ENCODE results near the gene CHAF1A.
A peak's percentile ranks its signal among the peaks of the same experiment; 100 is the strongest.

The CHAF1A gene, protein sequence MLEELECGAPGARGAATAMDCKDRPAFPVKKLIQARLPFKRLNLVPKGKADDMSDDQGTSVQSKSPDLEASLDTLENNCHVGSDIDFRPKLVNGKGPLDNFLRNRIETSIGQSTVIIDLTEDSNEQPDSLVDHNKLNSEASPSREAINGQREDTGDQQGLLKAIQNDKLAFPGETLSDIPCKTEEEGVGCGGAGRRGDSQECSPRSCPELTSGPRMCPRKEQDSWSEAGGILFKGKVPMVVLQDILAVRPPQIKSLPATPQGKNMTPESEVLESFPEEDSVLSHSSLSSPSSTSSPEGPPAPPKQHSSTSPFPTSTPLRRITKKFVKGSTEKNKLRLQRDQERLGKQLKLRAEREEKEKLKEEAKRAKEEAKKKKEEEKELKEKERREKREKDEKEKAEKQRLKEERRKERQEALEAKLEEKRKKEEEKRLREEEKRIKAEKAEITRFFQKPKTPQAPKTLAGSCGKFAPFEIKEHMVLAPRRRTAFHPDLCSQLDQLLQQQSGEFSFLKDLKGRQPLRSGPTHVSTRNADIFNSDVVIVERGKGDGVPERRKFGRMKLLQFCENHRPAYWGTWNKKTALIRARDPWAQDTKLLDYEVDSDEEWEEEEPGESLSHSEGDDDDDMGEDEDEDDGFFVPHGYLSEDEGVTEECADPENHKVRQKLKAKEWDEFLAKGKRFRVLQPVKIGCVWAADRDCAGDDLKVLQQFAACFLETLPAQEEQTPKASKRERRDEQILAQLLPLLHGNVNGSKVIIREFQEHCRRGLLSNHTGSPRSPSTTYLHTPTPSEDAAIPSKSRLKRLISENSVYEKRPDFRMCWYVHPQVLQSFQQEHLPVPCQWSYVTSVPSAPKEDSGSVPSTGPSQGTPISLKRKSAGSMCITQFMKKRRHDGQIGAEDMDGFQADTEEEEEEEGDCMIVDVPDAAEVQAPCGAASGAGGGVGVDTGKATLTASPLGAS

DNA sequence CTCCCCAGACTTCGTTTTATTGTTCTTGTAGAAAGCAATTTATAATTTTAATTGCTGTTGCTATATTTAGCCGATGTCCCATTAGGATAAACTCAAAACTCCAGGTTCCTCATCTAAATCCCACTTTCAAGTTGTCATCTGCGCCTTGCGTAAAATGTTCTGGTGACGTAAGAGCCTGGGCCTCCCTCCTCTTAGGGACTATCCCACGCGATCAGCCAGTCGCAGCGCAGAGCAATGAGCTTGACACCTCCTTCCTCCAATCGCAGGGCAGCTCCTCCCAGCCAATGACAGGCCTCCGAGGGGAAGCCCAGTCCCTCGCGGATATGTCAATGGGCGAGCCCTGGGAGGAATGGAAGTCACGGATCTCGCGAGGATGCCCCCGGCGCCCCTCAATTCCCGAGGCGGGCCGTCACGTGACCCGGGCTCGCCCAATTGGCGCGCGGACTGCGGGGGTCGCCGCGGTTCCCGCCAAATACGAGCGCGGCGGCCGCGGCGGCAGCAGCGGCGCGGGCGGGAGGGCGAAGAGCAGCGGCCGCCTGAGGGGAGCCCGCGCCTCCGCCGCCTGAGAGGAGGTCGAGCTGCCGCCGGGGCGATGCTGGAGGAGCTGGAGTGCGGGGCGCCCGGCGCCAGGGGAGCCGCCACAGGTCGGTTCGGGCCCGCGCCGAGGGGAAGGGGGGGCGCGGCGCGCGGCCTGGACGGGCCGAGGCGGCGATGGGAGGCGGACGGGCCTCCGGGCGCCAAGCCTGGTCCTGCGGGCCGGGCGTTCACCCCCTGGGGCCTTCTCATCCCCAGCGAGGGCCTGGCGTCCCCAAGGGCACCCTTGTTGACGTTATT is at the start of gene CHAF1A:
TSS of gene CHAF1A (plus strand) at position 470 of the 834 bp plus-strand sequence. CDS start at position 593, 123 bp downstream.
- peak; percentile 100 for DNase-seq

DNA sequence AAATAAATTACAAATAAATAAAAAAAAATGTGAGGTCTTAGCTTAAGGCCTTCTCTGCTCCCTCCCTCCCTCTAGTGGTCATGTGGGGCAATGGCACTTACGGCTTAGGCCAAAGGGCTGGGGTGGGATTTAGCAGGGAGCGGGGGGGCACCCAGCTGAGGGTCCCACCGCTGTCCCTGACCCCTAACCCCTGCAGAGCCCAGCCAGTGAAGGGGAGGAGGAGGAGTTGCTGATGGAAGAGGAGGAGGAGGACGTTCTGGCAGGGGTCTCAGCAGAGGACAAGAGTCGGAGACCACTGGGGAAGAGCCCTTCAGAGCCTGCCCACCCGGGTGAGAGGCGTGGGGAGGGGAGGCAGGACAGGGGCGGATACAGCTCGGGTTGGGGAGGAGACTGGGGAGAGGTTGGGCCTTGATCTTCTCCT is 49.7 kb upstream of the CHAF1A start:
- DNase-seq: peak; percentile 71

DNA sequence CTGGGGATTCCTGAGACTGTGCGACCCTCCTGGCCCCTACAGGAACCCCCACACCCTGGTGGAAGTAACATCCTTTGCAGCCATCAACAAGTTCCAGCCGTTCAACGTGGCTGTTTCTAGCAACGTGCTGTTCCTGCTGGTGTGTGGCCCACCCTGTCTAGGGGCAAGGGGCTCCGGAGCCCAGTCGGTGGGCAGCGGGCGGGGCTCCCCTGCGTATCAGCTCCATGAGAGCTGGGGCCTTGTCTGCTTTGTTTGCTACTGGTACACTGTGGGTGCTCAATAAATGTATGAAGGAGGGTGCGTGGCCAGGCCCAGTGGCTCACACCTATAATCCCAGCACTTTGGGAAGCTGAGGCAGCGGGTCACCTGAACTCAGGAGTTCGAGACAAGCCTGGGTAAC is 48.2 kb upstream of the CHAF1A start:
- DNase-seq: no peak

DNA sequence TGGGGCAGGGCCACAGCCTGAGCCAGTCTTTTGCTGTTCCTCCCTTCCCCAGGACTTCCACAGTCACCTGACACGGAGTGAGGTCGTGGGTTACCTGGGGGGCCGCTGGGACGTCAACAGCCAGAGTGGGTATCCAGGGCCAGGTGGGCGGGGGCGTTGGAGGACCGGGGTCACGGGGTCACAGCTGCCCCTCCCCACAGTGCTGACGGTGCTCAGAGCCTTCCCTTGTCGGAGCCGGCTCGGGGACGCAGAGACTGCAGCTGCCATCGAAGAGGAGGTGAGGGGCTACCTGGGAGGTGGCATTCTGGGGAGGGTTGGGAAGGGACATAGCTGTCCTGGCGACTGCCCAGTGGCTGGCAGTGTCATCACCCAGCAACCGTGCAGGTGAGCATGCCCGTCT is 47.5 kb upstream of the CHAF1A start:
- DNase-seq: no peak

- DNase-seq: no peak
These were observed 45.2 kb upstream of the CHAF1A start for GRCh38 chr19:4357095-4357797.

DNA sequence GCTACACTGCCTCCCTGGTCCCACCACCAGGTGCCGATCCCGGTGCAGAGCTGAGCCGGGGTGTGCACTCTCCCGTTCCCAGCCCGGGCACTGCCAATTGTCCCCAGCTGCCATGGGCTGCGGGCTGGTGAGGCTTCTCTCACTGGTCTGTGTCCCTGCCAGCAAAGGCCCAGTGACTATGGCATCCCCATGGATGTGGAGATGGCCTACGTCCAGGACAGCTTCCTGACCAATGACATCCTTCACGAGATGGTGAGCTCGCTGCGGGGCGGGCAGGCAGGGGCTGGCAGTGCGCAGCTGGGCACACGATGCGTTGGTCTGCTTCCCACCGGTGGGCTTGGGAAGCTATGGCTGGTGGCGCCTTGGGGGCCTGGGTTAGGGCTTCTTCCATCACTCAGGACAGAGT is 44.5 kb upstream of the CHAF1A start:
- no peak for DNase-seq

GRCh38 chr19:4358709-4359626 is 43.5 kb upstream of the CHAF1A start:
- no peak for DNase-seq

- no peak for DNase-seq
These were observed 42.8 kb upstream of the CHAF1A start for GRCh38 chr19:4359627-4360000.

DNA sequence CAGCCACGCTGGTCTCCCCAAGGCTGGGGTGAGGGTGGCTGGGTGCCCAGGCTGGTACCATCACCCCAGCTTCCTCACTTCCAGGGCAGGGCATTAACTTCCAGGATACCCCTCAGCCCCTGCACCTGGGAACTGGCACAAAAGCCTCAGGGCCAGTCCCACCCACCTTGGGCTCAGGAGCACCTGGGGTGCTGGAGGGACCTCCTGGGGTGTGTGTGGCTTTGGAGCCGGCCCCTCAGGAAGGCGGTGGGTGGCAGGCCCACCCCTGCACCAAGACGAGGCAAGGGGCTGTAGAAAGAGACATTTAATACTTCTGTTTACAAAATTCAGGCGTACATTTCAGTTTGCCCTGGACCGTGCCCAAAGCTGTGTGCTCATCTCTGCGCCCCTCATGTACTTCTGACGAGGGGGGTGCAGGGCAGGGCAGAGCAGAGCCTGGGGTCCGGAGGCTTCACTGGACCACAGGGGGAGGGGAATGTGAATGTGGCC is 42.3 kb upstream of the CHAF1A start:
- no peak for DNase-seq

- DNase-seq: no peak
These were observed 41.7 kb upstream of the CHAF1A start for GRCh38 chr19:4360641-4361151.

DNA sequence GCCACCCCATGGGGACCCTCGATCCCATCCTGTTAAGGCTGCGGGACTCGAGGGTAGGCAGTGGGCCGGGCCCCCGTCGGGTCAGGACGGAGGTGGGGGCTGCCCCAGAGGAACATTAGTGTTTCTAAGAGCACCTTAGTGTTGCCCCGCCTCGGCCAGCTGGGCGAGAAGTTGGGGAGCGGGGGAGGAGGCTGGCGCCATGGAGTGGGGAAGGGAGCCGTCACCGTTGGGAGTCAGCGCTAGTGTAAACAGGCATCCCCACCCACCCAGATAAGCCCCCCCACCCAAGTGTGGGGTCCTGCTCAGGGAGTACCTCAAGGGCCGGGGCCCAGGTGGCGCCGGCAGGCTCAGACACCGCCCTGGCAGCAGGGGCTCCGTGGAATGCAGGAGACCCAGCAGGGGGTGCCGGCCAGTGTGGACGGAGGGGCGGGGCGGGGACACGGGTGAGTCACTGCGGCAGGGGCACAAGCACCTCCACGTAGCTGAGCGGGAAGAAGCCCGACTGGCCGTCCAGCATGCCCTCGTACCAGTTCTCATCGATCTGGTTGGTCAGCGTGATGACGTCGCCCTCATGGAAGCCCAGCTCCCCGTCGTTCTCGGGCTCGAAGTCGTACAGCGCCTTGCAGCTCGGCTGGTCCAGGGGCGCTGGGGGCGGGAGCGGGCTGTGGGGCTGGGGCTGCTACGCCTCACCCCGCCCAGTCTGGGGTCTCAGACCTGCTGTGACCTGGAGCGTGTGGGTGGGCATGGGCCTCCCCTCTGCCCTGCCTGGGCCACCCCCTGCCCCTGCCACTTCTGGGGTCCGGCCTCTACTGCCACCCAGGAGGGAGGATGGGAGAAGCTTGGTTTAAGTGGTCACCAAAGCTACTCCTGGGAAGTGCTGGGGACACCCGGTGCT is 41.0 kb upstream of the CHAF1A start:
- no peak for DNase-seq

- DNase-seq: no peak
These were observed 40.2 kb upstream of the CHAF1A start for GRCh38 chr19:4362101-4362828.

GRCh38 chr19:4362831-4363545 is 39.5 kb upstream of the CHAF1A start:
- DNase-seq: no peak

DNA sequence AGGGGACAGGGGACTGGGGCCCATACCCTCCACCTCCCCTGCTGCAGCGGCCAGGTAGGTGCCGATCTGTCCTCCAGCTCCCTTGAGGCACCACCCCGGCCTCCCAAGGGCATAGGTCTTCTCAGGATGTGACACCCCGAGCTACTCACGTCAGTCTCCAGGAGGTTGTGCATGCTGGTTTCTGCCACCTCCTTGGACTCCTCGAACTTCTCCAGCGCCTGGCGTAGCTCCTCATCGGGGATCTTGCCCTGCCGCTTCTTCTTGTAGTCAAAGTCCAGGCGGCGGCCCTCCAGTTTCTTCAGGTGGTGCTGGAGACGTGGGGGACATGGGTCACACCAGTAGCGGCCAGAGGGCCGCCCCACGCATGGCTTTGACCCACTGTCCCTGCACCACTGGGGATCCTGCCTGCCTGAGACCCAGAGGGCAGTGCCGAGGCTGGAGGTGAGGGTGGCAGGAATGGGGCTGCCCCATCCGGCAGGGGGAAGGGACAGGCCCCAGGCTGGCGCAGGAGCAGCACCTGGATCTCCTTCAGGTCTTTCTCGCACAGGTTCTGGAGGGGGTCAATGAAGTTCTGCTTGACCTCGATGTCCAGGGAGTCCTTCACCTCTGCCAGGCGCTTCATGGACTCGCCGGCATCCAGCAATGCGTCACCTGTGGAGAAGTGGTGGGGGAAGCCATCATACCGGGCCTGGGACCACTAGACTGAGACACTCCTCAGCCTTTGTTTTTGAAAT is 38.7 kb upstream of the CHAF1A start:
- no peak for DNase-seq

DNA sequence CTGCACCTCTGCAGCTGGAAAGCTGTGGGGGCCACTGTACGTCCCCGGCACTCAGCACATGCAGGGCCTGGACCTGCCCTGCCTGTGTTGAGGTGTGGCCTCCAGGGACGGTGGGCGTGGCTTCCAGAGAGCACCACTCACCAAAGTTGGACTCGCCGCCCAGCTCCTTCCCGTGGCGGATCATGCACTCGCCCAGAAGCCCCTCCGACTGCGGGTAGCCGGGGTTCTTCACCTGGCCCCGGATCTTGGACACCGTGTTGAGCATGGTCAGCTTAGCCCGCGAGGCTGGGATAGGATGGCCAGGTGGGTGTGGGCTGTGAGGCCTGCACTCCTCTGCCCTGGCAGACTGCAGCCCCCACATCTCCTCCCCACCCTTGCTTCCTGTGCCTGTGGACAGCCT is 37.1 kb upstream of the CHAF1A start:
- no peak for DNase-seq

GRCh38 chr19:4365791-4366665 is 36.4 kb upstream of the CHAF1A start:
- no peak for DNase-seq

All from stimulated activated CD4-positive, alpha-beta T cell treated with anti-CD3 and anti-CD28 coated beads, Interleukin-4, amount 100 ng/mL, for 24 hours (primary cell).